NT2/D1 (cell line): ENCODE results near the gene TUT1.

Source experiments
- SUZ12 ChIP-seq: IDR thresholded peaks from 2 replicates; pipeline ENCODE4 v1.6.1; 2011; ENCODE audit not compliant: insufficient read length, insufficient read depth; ENCODE audit errors: extremely low read depth
- ZNF274 ChIP-seq: IDR thresholded peaks from 2 replicates; pipeline ENCODE4 v1.6.1; 2011; ENCODE audit warnings: mild to moderate bottlenecking, low read depth, low read length

DNA sequence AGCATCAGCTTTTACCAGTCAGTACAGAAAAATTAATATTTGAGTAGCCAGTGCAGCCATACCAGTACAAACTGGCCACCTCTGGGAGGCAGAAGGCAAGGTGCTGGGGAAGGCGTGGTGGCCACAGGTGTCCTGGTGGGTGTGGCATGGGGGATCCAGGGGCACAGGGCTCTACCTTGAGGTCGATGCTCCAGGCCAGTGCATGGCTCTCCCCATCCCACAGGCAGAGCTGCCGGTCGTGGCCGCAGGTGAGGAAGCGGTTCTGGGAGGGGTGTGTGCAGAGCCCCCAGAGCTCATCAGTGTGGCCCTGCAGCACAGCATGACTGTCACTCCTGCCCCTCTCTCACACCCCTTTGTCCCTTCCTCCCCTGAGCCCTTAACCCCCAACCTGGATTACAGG, 14.1 kb upstream of the TUT1 start:
- no peak for TF ChIP-seq ZNF274
- TF ChIP-seq SUZ12, result no peak
